Measurements from ENCODE around the gene C3. TPM values are rescaled to one million over a fixed set of nuclear protein-coding genes. Genes with fewer than 3 reads are reported as not detected.
"Not testable (repeated sequence)": the region's sequence is repeated elsewhere in the genome, so short reads cannot be mapped to it uniquely, and the experiment has no call there.

C3 gene
- total RNA-seq, 1 experiment from 2014 or later = 2.2 TPM

GRCh38 chr19:6710273-6711077 lies 10.0 kb downstream of the C3 start:
- no peaks in the 10 kb centered on the region for H3K9me3 ChIP-seq
- H3K27me3 ChIP-seq = no peaks in the 10 kb centered on the region
- no peaks in the 10 kb centered on the region for H3K36me3 ChIP-seq
- DNase-seq = no peak
- H3K4me3 ChIP-seq = no peak overlapping the region

GRCh38 chr19:6709549-6709948 lies 10.9 kb downstream of the C3 start:
- no peak for DNase-seq
- no peaks in the 10 kb centered on the region for H3K9me3 ChIP-seq
- H3K4me3 ChIP-seq = no peak overlapping the region
- no peaks in the 10 kb centered on the region for H3K36me3 ChIP-seq
- H3K27me3 ChIP-seq = no peaks in the 10 kb centered on the region

- DNase-seq, H3K36me3 ChIP-seq, H3K27me3 ChIP-seq, H3K9me3 ChIP-seq, H3K4me3 ChIP-seq: not testable (repeated sequence)
Observed at GRCh38 chr19:6708913-6709312, 11.5 kb downstream of the C3 start.

GRCh38 chr19:6708346-6708745 lies 12.1 kb downstream of the C3 start:
- H3K27me3 ChIP-seq = no peaks in the 10 kb centered on the region
- DNase-seq = no peak
- no peak overlapping the region for H3K4me3 ChIP-seq
- no peaks in the 10 kb centered on the region for H3K9me3 ChIP-seq
- no peaks in the 10 kb centered on the region for H3K36me3 ChIP-seq

GRCh38 chr19:6707658-6708018 lies 12.8 kb downstream of the C3 start:
- H3K9me3 ChIP-seq = no peaks in the 10 kb centered on the region
- no peaks in the 10 kb centered on the region for H3K27me3 ChIP-seq
- no peak for DNase-seq
- no peak overlapping the region for H3K4me3 ChIP-seq
- H3K36me3 ChIP-seq = no peaks in the 10 kb centered on the region

GRCh38 chr19:6707011-6707657 lies 13.3 kb downstream of the C3 start:
- no peaks in the 10 kb centered on the region for H3K36me3 ChIP-seq
- no peak for DNase-seq
- H3K4me3 ChIP-seq = no peak overlapping the region
- no peaks in the 10 kb centered on the region for H3K9me3 ChIP-seq
- H3K27me3 ChIP-seq = no peaks in the 10 kb centered on the region

GRCh38 chr19:6706633-6706958 lies 13.9 kb downstream of the C3 start:
- Histone ChIP-seq H3K4me3 (no peak overlapping the region), H3K9me3 (no peaks in the 10 kb centered on the region), H3K27me3 (no peaks in the 10 kb centered on the region), H3K36me3 (no peaks in the 10 kb centered on the region)
- no peak for DNase-seq

GRCh38 chr19:6705931-6706632 lies 14.4 kb downstream of the C3 start:
- no peaks in the 10 kb centered on the region for H3K27me3 ChIP-seq
- no peak overlapping the region for H3K4me3 ChIP-seq
- no peak for DNase-seq
- H3K9me3 ChIP-seq = no peaks in the 10 kb centered on the region
- no peaks in the 10 kb centered on the region for H3K36me3 ChIP-seq

GRCh38 chr19:6700586-6701316 lies 19.7 kb downstream of the C3 start:
- no peak for DNase-seq
- H3K27me3 ChIP-seq = no peaks in the 10 kb centered on the region
- H3K4me3 ChIP-seq = no peak overlapping the region
- H3K36me3 ChIP-seq = no peaks in the 10 kb centered on the region
- no peaks in the 10 kb centered on the region for H3K9me3 ChIP-seq

GRCh38 chr19:6699935-6700334 lies 20.5 kb downstream of the C3 start:
- Histone ChIP-seq H3K9me3 (no peaks in the 10 kb centered on the region), H3K4me3 (no peak overlapping the region)
- DNase-seq = no peak

GRCh38 chr19:6697291-6697690 lies 23.2 kb downstream of the C3 start:
- H3K36me3 ChIP-seq = no peaks in the 10 kb centered on the region
- H3K4me3 ChIP-seq = no peak overlapping the region
- H3K27me3 ChIP-seq = no peaks in the 10 kb centered on the region
- H3K9me3 ChIP-seq = no peaks in the 10 kb centered on the region
- DNase-seq = no peak

More at GRCh38 chr19:6699935-6700334, 20.5 kb downstream of the C3 start:
- Histone ChIP-seq H3K27me3 (no peaks in the 10 kb centered on the region), H3K36me3 (no peaks in the 10 kb centered on the region)

GRCh38 chr19:6696239-6696820 lies 24.1 kb downstream of the C3 start:
- Histone ChIP-seq H3K9me3 (no peaks in the 10 kb centered on the region), H3K27me3 (no peaks in the 10 kb centered on the region), H3K4me3 (no peak overlapping the region), H3K36me3 (no peaks in the 10 kb centered on the region)
- DNase-seq = no peak

GRCh38 chr19:6694147-6694815 lies 26.2 kb downstream of the C3 start:
- H3K4me3 ChIP-seq = no peak overlapping the region
- H3K27me3 ChIP-seq = no peaks in the 10 kb centered on the region
- no peaks in the 10 kb centered on the region for H3K9me3 ChIP-seq
- no peaks in the 10 kb centered on the region for H3K36me3 ChIP-seq
- no peak for DNase-seq

- no peak for DNase-seq
- Histone ChIP-seq H3K9me3 (no peaks in the 10 kb centered on the region), H3K27me3 (no peaks in the 10 kb centered on the region), H3K4me3 (no peak overlapping the region), H3K36me3 (no peaks in the 10 kb centered on the region)
Observed at GRCh38 chr19:6693681-6694080, 26.8 kb downstream of the C3 start.

GRCh38 chr19:6693056-6693471 lies 27.4 kb downstream of the C3 start:
- no peak for DNase-seq
- Histone ChIP-seq H3K36me3 (no peaks in the 10 kb centered on the region), H3K27me3 (no peaks in the 10 kb centered on the region), H3K9me3 (no peaks in the 10 kb centered on the region), H3K4me3 (no peak overlapping the region)

- Histone ChIP-seq H3K9me3 (no peaks in the 10 kb centered on the region), H3K36me3 (no peaks in the 10 kb centered on the region), H3K4me3 (no peak overlapping the region), H3K27me3 (no peaks in the 10 kb centered on the region)
- no peak for DNase-seq
Observed at GRCh38 chr19:6692027-6692426, 28.4 kb downstream of the C3 start.

Data from MG63 (cell line).